ENCODE measurements around the gene AP2A1. TPM values are rescaled to one million over a fixed set of nuclear protein-coding genes. Genes with fewer than 3 reads are reported as not detected.
A peak's percentile ranks its signal among the peaks of the same experiment; 100 is the strongest.

AP2A1 gene
- total RNA-seq, 4 donors from 2014 or later, result 94.2 to 142 (median 131) TPM

DNA sequence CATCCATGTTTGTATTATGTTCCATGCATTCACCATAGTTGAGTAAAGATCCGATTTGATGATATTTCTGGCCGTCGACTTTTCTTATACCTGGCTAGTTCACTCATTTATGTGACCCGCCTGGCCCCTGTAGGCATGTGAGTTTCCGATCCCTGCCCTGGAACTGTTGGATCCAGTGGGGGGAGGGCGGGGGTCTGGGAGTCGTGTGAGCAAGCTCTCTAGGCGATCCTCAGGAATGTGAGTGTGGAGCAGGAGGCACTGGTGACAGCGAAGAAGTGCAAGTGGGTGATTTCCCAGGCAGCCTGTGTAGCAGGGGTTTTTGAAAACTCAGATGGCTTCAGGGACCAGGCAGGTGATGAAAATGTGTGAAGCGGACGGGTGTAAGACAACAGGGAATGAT, 73.5 kb downstream of the AP2A1 start:
- in situ Hi-C loops (cut with MboI; ENCODE audit: low sequenced_read_pairs in 4 of 4), result no loop called here

DNA sequence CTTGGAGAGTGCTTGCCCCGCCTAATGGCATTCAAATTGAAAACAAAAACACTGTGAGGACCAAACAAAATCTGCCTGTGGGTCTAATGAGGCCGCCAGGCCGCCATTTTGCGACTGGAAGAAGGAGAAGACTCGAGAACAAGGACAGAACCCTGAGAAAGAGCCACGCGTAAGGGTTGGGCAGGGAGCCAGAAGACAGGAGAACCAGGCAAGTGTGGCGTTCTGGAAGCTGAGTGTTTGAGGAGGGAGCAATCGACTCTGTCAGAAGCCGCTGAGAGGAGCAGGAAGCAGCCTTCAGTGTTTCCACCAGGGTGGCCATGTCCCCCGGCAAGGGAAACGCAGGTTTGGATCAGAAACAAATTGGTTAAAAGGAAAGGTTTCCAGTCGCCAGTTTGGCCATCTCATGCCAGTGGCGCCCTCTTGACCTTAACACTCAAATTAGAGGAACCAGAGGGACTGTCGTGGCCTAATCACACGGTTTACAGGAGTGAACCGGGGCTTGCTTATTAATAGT, 74.0 kb downstream of the AP2A1 start:
- DNase-seq (no peak), ATAC-seq (no peak)
- Histone ChIP-seq H3K9me3 (no peaks in the 10 kb centered on the region), H3K4me3 (no peak overlapping the region), H3K4me1 (peaks cover 17 to 21% of the 10 kb centered on the region in 2 donors), H3K36me3 (peaks cover 0 to 47% of the 10 kb centered on the region in 2 donors), H3K27ac (peak overlapping the region; percentile 79 to 96 (median 92)), H3K27me3 (no peaks in the 10 kb centered on the region)
- in situ Hi-C loops (cut with MboI; ENCODE audit: low sequenced_read_pairs in 4 of 4), result no loop called here
- intact Hi-C loops (cut with DNase I; ENCODE audit: low total_unique reads), result no loop called here
- TF ChIP-seq POLR2A (IDR thresholded peaks at IDR 0.05), result no peak
- TF ChIP-seq, protein P1, sequence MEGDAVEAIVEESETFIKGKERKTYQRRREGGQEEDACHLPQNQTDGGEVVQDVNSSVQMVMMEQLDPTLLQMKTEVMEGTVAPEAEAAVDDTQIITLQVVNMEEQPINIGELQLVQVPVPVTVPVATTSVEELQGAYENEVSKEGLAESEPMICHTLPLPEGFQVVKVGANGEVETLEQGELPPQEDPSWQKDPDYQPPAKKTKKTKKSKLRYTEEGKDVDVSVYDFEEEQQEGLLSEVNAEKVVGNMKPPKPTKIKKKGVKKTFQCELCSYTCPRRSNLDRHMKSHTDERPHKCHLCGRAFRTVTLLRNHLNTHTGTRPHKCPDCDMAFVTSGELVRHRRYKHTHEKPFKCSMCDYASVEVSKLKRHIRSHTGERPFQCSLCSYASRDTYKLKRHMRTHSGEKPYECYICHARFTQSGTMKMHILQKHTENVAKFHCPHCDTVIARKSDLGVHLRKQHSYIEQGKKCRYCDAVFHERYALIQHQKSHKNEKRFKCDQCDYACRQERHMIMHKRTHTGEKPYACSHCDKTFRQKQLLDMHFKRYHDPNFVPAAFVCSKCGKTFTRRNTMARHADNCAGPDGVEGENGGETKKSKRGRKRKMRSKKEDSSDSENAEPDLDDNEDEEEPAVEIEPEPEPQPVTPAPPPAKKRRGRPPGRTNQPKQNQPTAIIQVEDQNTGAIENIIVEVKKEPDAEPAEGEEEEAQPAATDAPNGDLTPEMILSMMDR (IDR thresholded peaks at IDR 0.05 in 4 of 5, conservative IDR thresholded peaks at IDR 0.05 in 1 of 5), result no peak

More for the DNA sequence above, 73.5 kb downstream of the AP2A1 start:
- DNase-seq, result no peak
- Histone ChIP-seq H3K36me3 (peaks cover 0 to 52% of the 10 kb centered on the region in 2 donors), H3K27ac (peak overlapping the region; percentile 79 to 96 (median 92)), H3K27me3 (no peaks in the 10 kb centered on the region), H3K9me3 (no peaks in the 10 kb centered on the region), H3K4me1 (peaks cover 17 to 21% of the 10 kb centered on the region in 2 donors), H3K4me3 (no peak overlapping the region)
- intact Hi-C loops (cut with DNase I; ENCODE audit: low total_unique reads), result no loop called here
- TF ChIP-seq POLR2A (IDR thresholded peaks at IDR 0.05), result no peak
- TF ChIP-seq, protein P1 (IDR thresholded peaks at IDR 0.05 in 4 of 5, conservative IDR thresholded peaks at IDR 0.05 in 1 of 5), result no peak
- no peak for ATAC-seq

DNA sequence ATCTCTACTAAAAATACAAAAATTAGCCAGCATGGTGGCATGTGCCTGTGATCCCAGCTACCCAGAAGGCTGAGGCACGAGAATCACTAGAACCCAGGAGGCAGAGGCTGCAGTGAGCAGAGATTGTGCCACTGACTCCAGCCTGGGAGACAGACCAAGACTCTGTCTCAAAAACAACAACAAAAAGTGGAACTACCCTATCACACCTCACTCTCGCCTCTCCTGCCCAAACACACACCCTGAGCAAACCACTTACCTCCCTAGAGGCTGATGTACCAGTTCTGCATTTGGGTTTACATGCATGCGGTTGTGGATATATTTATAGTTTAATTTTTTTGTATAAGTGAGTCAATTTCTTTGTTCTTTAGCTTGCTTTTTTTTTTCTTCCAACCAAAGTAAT, 76.5 kb downstream of the AP2A1 start:
- Histone ChIP-seq H3K27me3 (no peaks in the 10 kb centered on the region), H3K27ac (peak overlapping the region; percentile 79 to 96 (median 92)), H3K9me3 (no peaks in the 10 kb centered on the region), H3K4me1 (peaks cover 17 to 21% of the 10 kb centered on the region in 2 donors), H3K4me3 (no peak overlapping the region), H3K36me3 (peaks cover 0 to 22% of the 10 kb centered on the region in 2 donors)
- TF ChIP-seq POLR2A (IDR thresholded peaks at IDR 0.05), result no peak
- TF ChIP-seq, protein P1 (IDR thresholded peaks at IDR 0.05 in 4 of 5, conservative IDR thresholded peaks at IDR 0.05 in 1 of 5), result no peak
- intact Hi-C loops (cut with DNase I; ENCODE audit: low total_unique reads), result loop anchor here (2.0 kb wide), 1 partner anchor 14 kb away; no protein-coding TSS in a partner anchor
- ATAC-seq, result peak in 1 of 2 donors; percentile 34
- in situ Hi-C loops (cut with MboI; ENCODE audit: low sequenced_read_pairs in 4 of 4), result no loop called here
- DNase-seq, result peak in 1 of 2 donors; percentile 38

DNA sequence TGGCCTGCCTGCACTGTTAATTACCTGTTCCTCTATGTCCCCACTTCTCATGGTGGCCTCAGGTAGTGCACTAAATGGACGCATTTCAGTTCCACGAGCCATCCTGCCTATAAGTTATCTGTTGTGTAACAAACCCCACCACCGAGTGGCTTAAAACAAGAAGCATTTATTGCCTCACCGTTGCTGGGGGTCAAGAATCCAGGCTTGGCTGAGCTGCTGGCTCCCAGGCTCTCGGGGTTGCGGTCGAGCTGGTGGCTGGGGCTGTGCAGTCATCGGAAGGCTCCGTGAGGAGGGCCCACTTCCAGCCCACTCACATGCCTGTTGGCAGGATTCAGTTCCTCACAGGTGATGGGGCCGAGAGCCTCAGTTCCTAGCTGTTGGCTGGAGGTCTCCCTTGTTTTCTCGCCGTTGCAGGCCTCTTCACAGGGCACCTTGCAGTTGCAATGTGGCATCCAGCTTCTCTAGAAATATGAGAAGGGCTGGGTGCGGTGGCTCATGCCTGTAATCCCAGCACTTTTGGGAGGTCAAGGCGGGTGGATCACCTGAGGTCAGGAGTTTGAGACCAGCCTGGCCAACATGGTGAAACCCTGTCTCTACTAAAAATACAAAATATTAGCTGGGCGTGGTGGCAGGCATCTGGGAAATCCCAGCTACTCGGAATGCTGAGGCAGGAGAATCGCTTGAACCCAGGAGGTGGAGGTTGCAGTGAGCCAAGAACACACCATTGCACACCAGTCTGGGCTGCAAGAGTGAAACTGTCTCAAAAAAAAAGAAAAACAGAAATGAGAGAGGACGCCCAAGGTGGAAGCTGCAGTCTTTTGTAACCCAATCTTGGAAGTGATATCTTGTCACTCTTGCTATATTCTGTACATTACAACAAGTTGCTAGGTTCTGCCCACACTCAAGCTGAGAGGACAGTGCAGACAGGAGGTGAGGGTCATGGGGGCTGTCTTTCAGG, 77.6 kb downstream of the AP2A1 start:
- peak; percentile 65 to 89 for DNase-seq
- H3K27me3 ChIP-seq, result no peaks in the 10 kb centered on the region
- ATAC-seq, result peak; percentile 70 to 81
- H3K36me3 ChIP-seq, result peaks cover 0 to 11% of the 10 kb centered on the region in 2 donors
- peak overlapping the region; percentile 79 to 96 (median 92) for H3K27ac ChIP-seq
- peak overlapping the region in 1 of 4 donors; percentile 7 for H3K4me3 ChIP-seq
- H3K4me1 ChIP-seq, result peaks cover 17% of the 10 kb centered on the region in 2 donors
- TF ChIP-seq, protein P1 (IDR thresholded peaks at IDR 0.05 in 4 of 5, conservative IDR thresholded peaks at IDR 0.05 in 1 of 5), result peak in 1 of 5 experiments; percentile 9
- no peak for TF ChIP-seq POLR2A (IDR thresholded peaks at IDR 0.05)
- in situ Hi-C loops (cut with MboI; ENCODE audit: low sequenced_read_pairs in 4 of 4) (no loop called here), intact Hi-C loops (cut with DNase I; ENCODE audit: low total_unique reads) (no loop called here)
- no peaks in the 10 kb centered on the region for H3K9me3 ChIP-seq
